ENCODE results near the gene SLC35B2. TPM values are rescaled to one million over a fixed set of nuclear protein-coding genes. Genes with fewer than 3 reads are reported as not detected.

The SLC35B2 gene
- total RNA-seq, 1 experiment from 2014 or later: 90.6 TPM

DNA sequence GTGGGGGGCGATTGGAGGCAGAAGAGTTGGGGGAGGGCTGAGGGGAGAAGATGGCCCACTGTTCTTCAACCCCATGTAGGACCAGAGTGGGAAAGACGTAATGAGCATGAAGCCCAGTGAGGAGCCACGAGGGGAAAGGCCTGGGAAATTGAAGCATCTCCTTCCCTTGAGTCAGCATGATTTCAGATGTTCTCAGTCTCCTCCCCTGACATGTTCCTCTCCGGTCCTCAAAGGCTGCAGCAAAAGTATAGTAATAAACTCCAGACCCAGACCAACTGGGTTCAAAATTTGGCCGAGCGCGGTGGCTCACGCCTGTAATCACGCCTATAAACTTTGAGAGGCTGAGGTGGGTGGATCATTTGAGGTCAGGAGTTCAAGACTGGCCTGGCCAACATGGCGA is 9.9 kb upstream of the SLC35B2 start:
- H3K4me1 ChIP-seq (ENCODE audit: insufficient read depth, low read length): peaks cover 23% of the 10 kb centered on the region
- no TSS peak for BruUV-seq (replicated peaks)
- no peak overlapping the region for H3K4me3 ChIP-seq (ENCODE audit: low read length)
- no peaks in the 10 kb centered on the region for H3F3A ChIP-seq (ENCODE audit: low read length, unreplicated experiment)
- H3K9me2 ChIP-seq (replicated peaks; ENCODE audit: low read length): no peaks in the 10 kb centered on the region
- ATAC-seq (no peak), DNase-seq (no peak)
- intact Hi-C loops (cut with micrococcal nuclease): loop anchor here (5.0 kb wide), 1 partner anchor 35 kb away; no protein-coding TSS in a partner anchor
- H3K36me3 ChIP-seq (ENCODE audit: low read depth, low read length): no peaks in the 10 kb centered on the region
- H4K20me1 ChIP-seq (ENCODE audit: low read length): no peaks in the 10 kb centered on the region
- no peaks in the 10 kb centered on the region for H3K9me3 ChIP-seq (ENCODE audit: low read length)
- no peak overlapping the region for H2AFZ ChIP-seq (ENCODE audit: low read length)
- H3K79me2 ChIP-seq (ENCODE audit: low read length): peaks cover 24% of the 10 kb centered on the region
- TF ChIP-seq EZH2phosphoT487 (IDR thresholded peaks at IDR 0.05; ENCODE audit: borderline replicate concordance, low read length): no peak
- TF ChIP-seq EZH2 (IDR thresholded peaks at IDR 0.05; ENCODE audit: low read length, unreplicated experiment): no peak
- TF ChIP-seq, protein P1, sequence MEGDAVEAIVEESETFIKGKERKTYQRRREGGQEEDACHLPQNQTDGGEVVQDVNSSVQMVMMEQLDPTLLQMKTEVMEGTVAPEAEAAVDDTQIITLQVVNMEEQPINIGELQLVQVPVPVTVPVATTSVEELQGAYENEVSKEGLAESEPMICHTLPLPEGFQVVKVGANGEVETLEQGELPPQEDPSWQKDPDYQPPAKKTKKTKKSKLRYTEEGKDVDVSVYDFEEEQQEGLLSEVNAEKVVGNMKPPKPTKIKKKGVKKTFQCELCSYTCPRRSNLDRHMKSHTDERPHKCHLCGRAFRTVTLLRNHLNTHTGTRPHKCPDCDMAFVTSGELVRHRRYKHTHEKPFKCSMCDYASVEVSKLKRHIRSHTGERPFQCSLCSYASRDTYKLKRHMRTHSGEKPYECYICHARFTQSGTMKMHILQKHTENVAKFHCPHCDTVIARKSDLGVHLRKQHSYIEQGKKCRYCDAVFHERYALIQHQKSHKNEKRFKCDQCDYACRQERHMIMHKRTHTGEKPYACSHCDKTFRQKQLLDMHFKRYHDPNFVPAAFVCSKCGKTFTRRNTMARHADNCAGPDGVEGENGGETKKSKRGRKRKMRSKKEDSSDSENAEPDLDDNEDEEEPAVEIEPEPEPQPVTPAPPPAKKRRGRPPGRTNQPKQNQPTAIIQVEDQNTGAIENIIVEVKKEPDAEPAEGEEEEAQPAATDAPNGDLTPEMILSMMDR (conservative IDR thresholded peaks at IDR 0.05; ENCODE audit: low read depth, low read length): no peak
- peaks cover 28% of the 10 kb centered on the region for H3K27me3 ChIP-seq (ENCODE audit: low read length)
- H3K9ac ChIP-seq (ENCODE audit: low read length): no peak overlapping the region
- CTCF ChIA-PET: interaction anchor here (0.6 to 1.9 kb wide), 2 partner anchors 72 to 186 kb away, joined by 3 to 7 read pairs; no protein-coding TSS in a partner anchor
- H3K4me2 ChIP-seq (ENCODE audit: low read length): no peak overlapping the region
- POLR2A ChIA-PET (ENCODE audit: unreplicated experiment): no interaction called here
- no peak overlapping the region for H3K27ac ChIP-seq (ENCODE audit: low read length)

DNA sequence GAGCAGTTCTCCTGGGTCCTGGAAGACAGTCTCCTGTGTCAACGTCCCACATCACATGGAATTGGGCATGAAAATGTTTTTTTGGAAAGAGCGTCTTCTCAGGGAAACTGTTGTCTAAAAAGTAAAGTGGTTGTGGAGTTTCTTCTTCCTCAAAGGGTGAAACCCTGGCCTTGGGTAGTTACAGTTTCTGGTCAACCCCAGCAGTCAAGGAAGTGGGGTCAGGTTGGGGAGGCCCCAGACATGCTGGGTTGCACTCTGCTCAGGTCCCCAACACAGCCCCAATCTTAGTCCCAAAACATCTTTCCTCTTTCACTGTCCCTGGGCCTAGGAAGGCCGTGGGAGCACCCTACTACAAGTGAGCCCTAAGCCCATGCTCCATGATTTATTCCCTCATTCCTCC is 9.0 kb upstream of the SLC35B2 start:
- H2AFZ ChIP-seq (ENCODE audit: low read length): no peak overlapping the region
- no peak for DNase-seq
- no peaks in the 10 kb centered on the region for H4K20me1 ChIP-seq (ENCODE audit: low read length)
- no peak overlapping the region for H3K9ac ChIP-seq (ENCODE audit: low read length)
- intact Hi-C loops (cut with micrococcal nuclease): loop anchor here (5.0 kb wide), 1 partner anchor 36 kb away; no protein-coding TSS in a partner anchor
- H3K9me3 ChIP-seq (ENCODE audit: low read length): no peaks in the 10 kb centered on the region
- peaks cover 24% of the 10 kb centered on the region for H3K79me2 ChIP-seq (ENCODE audit: low read length)
- H3K4me1 ChIP-seq (ENCODE audit: insufficient read depth, low read length): peaks cover 23% of the 10 kb centered on the region
- peaks cover 19% of the 10 kb centered on the region for H3K27me3 ChIP-seq (ENCODE audit: low read length)
- H3K9me2 ChIP-seq (replicated peaks; ENCODE audit: low read length): no peaks in the 10 kb centered on the region
- no peak for ATAC-seq
- POLR2A ChIA-PET (ENCODE audit: unreplicated experiment): no interaction called here
- TF ChIP-seq, protein P1 (conservative IDR thresholded peaks at IDR 0.05; ENCODE audit: low read depth, low read length): no peak
- TF ChIP-seq EZH2phosphoT487 (IDR thresholded peaks at IDR 0.05; ENCODE audit: borderline replicate concordance, low read length) (no peak), EZH2 (IDR thresholded peaks at IDR 0.05; ENCODE audit: low read length, unreplicated experiment) (no peak)
- no peak overlapping the region for H3K4me2 ChIP-seq (ENCODE audit: low read length)
- no peaks in the 10 kb centered on the region for H3K36me3 ChIP-seq (ENCODE audit: low read depth, low read length)
- H3F3A ChIP-seq (ENCODE audit: low read length, unreplicated experiment): no peaks in the 10 kb centered on the region
- no peak overlapping the region for H3K4me3 ChIP-seq (ENCODE audit: low read length)
- CTCF ChIA-PET: interaction anchor here (0.6 kb wide), 1 partner anchor 187 kb away, joined by 3 read pairs; no protein-coding TSS in a partner anchor
- H3K27ac ChIP-seq (ENCODE audit: low read length): no peak overlapping the region
- no TSS peak for BruUV-seq (replicated peaks)

DNA sequence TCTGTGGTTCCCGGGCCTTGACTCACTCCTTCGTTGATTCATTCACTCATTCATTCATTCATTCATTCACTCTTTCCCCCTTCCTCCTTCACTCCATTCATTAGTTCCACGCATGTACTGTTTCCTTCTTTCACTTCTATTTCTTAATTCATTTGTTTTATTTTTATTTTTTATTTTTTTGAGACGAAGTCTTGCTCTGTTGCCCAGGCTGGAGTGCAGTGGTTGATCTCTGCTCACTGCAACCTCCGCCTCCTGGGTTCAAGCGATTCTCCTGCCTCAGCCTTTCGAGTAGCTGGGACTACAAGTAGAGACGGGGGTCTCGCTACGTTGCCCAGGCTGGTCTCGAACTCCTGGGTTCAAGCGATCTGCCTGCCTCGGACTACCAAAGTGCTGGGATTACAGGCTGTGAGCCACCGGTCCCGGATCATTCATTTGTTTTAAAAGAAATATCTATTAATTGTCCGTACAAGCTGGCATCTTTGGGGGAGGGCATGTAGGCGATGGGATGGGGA is 8.4 kb upstream of the SLC35B2 start:
- Histone ChIP-seq H4K20me1 (ENCODE audit: low read length) (no peaks in the 10 kb centered on the region), H3K36me3 (ENCODE audit: low read depth, low read length) (no peaks in the 10 kb centered on the region), H3K4me2 (ENCODE audit: low read length) (no peak overlapping the region), H3K27ac (ENCODE audit: low read length) (no peak overlapping the region), H3K4me1 (ENCODE audit: insufficient read depth, low read length) (peaks cover 23% of the 10 kb centered on the region), H3F3A (ENCODE audit: low read length, unreplicated experiment) (no peaks in the 10 kb centered on the region), H3K9me3 (ENCODE audit: low read length) (no peaks in the 10 kb centered on the region), H3K79me2 (ENCODE audit: low read length) (peaks cover 24% of the 10 kb centered on the region), H3K4me3 (ENCODE audit: low read length) (no peak overlapping the region; the same call in 1 of the 2 replicates), H3K9ac (ENCODE audit: low read length) (no peak overlapping the region), H3K27me3 (ENCODE audit: low read length) (peaks cover 14% of the 10 kb centered on the region), H3K9me2 (replicated peaks; ENCODE audit: low read length) (no peaks in the 10 kb centered on the region), H2AFZ (ENCODE audit: low read length) (no peak overlapping the region)
- ATAC-seq (no peak), DNase-seq (no peak)
- TF ChIP-seq, protein P1 (conservative IDR thresholded peaks at IDR 0.05; ENCODE audit: low read depth, low read length): no peak
- no peak for TF ChIP-seq EZH2phosphoT487 (IDR thresholded peaks at IDR 0.05; ENCODE audit: borderline replicate concordance, low read length)
- no peak for TF ChIP-seq EZH2 (IDR thresholded peaks at IDR 0.05; ENCODE audit: low read length, unreplicated experiment)
- ChIA-PET CTCF (no interaction called here), POLR2A (ENCODE audit: unreplicated experiment) (no interaction called here)
- BruUV-seq (replicated peaks): no TSS peak
- intact Hi-C loops (cut with micrococcal nuclease): loop anchor here (5.0 kb wide), 1 partner anchor 37 kb away; no protein-coding TSS in a partner anchor
